Measurements from ENCODE around the gene RER1.

- TF ChIP-seq CTCF (conservative IDR thresholded peaks at IDR 0.05 in 1 of 2, IDR thresholded peaks at IDR 0.05 in 1 of 2; ENCODE audit: extremely low read depth in 1 of 2, insufficient read depth in 1 of 2, low read depth in 1 of 2, low read length in 2 of 2) (no peak), EZH2 (IDR thresholded peaks at IDR 0.05; ENCODE audit: borderline replicate concordance, low read length) (no peak)
These were observed 3.6 kb downstream of the RER1 start for GRCh38 chr1:2395245-2395644.
